ENCODE measurements around the gene PCDHGC4.

The PCDHGC4 gene

DNA sequence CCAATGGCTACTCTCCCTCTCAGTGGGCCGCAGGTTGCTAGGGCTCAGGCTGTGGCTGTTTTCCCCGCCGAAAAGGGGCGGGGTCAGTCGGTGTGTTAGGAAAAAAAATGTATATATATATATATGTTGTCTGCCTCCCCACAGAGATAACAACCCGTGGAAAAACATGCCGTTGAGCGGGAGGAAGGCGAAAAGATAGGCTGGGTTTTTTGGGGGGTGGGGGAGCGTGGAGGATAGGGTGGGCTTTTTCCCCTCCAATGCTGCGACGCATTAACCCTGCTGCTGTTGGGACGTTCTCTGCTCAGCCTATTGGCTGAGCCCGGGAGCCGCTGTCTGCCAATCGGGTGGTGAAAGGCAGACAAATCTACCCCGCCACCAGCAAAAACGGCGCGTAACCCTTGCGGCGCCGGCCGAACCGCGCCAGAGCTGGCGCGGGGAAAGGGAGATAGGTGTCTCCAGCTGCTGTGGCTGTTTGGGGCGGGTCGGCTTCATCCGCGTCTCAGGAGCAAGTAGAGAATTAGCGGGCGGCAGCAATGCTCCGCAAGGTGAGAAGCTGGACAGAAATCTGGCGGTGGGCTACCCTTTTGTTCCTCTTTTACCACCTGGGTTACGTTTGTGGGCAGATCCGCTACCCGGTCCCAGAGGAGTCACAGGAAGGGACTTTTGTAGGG is at the start of gene PCDHGC4:
Gene PCDHGC4 (plus strand): TSS at position 390 of the 671 bp plus-strand sequence. CDS start 144 bp downstream, at position 534.
- no peak for DNase-seq

DNA sequence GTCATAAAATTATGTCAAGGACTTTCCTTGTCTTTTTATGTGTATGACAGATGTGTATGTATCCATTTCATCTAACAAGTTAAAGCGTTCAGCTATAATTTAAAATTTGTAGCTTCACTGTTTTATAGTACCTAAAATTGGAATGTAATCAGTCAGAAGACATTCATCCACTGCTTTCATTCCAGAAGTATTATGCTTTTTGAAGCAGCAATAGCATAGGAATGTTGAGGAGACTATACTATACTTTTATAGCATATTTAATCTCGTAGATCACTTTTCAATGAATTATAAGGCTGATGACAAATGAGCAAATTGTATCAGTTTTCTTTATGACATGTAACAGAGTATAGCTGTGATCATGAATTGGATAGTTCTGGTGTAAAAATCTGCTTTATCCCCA is 47.6 kb upstream of the PCDHGC4 start:
- no peak for DNase-seq

DNA sequence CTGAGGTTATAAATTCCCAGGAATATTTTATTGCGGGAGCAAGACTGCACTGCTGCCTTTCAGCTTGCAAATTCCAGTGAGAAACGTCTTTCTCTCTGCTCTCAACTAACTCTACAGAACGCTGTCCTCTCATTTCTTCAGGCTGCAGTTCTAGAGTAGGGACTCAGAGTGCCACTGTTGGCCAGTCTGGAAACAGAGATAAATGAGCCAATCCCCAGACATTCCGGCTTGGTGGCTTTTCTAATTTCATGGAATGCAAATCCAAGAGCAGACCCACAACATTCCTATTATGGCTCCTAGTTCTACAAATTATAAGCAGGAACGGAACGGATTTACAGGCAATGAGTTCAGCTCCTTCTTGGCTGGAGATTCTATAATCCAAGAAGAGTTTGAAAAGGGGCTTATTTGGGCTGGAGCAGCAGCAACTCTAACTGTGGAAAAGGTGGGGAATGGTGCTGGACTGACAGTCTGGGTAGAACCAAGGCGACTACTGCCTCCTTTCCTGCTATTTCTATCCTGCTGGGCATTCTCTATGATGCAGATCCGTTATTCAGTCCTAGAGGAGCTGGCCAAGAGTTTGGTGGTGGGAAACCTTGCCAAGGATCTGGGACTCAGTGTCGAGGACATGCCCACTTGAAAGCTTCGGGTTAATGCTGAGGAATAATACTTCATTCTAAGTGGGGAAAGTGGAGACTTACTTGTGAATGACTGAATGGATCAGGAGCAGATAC is 45.3 kb upstream of the PCDHGC4 start:
- DNase-seq = no peak

DNA sequence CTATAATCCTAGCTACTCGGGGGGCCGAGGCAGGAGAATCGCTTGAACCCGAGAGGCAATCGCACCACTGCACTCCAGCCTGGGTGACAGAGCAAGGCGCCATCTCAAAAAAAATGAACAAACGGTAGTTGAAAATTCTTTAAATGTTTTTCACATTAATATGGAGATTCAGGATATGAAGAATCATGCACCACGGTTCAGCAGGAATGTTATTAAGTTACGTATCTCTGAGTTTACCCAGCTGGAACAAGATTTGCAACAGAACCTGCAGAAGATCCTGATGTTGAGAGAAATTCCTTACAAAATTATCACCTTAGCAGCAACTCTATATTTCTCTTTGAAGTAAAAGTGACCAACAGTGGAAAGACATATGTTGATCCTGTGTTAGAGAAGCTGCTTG is 44.5 kb upstream of the PCDHGC4 start:
- DNase-seq = no peak

DNA sequence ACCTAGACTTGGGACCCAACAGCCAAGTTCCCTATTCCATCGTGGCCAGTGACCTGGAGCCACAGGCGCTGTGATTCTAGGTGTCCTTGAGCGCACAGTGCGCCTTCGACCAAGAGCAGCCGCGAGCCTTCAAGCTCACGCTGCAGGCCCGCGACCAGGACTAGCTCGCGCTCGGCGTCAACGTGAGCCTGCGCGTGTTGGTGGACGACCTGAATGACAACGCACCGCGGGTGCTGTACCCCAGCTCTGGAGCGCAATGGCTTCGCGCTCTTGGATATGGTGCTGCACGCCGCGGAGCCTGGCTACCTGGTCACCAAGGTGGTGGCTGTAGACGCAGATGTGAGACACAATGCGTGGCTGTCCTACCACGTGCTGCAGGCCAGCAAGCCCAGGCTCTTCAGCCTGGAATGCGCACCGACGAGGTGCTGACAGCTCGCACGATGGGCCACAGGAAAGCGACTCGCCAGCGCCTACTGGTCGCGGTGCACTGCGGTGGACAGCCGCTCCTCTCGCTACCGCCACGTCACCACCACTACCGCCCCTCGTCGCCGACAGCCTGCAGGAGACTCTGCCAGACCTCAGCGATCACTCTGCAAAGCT is 43.2 kb upstream of the PCDHGC4 start:
- DNase-seq = no peak

DNA sequence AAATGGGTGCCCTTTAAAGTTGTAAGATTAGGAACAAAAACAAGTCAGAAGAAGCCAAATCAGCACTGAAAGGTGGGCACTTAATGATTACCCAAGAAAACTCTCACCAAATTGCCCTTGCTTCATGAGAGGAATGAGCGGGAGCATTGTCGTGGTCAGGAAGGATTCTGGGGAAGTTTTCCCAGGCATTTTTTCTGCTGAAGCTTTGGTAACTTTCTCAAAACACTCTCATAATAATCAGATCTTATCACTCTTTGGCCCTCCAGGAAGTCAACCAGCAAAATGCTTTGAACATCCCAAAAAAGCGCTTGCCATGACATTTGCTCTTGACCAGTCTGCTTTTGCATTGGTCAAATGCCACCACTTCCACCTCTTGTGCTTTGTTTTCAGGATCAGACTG is 19.5 kb upstream of the PCDHGC4 start:
- no peak for DNase-seq

DNA sequence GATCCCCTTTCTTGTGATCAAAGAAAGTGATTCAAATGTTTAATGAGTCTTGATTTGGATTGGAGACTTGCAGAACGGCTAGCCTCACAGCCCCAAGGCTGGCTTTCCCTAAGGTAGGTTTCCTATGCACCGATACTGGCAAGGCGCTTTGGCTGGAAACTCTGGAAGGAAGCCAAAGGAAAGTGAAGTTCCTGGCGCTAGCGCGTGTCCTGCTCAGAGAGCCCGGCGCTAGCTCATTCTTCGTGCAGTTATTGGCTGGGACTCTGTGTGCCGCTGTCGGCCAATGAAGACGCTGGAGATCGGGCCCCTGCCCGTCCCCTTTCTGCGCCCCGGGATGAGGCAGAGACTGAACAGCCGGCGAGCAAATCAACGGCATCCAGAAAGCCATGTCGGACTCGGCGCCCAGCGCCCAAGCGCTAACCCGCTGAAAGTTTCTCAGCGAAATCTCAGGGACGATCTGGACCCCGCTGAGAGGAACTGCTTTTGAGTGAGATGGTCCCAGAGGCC is 9.2 kb upstream of the PCDHGC4 start, which contains the start of gene PCDHGC3:
Gene PCDHGC3 (plus strand): TSS at position 342 of the 507 bp plus-strand sequence. CDS start 151 bp downstream, at position 493.
- peak; percentile 23 to 39 for DNase-seq

DNA sequence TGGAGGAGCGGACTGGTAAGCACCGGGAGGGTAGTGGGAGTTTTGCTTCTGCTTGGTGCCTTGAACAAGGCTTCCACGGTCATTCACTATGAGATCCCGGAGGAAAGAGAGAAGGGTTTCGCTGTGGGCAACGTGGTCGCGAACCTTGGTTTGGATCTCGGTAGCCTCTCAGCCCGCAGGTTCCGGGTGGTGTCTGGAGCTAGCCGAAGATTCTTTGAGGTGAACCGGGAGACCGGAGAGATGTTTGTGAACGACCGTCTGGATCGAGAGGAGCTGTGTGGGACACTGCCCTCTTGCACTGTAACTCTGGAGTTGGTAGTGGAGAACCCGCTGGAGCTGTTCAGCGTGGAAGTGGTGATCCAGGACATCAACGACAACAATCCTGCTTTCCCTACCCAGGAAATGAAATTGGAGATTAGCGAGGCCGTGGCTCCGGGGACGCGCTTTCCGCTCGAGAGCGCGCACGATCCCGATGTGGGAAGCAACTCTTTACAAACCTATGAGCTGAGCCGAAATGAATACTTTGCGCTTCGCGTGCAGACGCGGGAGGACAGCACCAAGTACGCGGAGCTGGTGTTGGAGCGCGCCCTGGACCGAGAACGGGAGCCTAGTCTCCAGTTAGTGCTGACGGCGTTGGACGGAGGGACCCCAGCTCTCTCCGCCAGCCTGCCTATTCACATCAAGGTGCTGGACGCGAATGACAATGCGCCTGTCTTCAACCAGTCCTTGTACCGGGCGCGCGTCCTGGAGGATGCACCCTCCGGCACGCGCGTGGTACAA is 8.5 kb upstream of the PCDHGC4 start:
- no peak for DNase-seq

DNA sequence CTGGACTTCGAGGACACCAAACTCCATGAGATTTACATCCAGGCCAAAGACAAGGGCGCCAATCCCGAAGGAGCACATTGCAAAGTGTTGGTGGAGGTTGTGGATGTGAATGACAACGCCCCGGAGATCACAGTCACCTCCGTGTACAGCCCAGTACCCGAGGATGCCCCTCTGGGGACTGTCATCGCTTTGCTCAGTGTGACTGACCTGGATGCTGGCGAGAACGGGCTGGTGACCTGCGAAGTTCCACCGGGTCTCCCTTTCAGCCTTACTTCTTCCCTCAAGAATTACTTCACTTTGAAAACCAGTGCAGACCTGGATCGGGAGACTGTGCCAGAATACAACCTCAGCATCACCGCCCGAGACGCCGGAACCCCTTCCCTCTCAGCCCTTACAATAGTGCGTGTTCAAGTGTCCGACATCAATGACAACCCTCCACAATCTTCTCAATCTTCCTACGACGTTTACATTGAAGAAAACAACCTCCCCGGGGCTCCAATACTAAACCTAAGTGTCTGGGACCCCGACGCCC is 7.7 kb upstream of the PCDHGC4 start:
- DNase-seq = no peak

DNA sequence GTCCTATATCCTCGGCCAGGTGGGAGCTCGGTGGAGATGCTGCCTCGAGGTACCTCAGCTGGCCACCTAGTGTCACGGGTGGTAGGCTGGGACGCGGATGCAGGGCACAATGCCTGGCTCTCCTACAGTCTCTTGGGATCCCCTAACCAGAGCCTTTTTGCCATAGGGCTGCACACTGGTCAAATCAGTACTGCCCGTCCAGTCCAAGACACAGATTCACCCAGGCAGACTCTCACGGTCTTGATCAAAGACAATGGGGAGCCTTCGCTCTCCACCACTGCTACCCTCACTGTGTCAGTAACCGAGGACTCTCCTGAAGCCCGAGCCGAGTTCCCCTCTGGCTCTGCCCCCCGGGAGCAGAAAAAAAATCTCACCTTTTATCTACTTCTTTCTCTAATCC is 7.0 kb upstream of the PCDHGC4 start:
- no peak for DNase-seq

DNA sequence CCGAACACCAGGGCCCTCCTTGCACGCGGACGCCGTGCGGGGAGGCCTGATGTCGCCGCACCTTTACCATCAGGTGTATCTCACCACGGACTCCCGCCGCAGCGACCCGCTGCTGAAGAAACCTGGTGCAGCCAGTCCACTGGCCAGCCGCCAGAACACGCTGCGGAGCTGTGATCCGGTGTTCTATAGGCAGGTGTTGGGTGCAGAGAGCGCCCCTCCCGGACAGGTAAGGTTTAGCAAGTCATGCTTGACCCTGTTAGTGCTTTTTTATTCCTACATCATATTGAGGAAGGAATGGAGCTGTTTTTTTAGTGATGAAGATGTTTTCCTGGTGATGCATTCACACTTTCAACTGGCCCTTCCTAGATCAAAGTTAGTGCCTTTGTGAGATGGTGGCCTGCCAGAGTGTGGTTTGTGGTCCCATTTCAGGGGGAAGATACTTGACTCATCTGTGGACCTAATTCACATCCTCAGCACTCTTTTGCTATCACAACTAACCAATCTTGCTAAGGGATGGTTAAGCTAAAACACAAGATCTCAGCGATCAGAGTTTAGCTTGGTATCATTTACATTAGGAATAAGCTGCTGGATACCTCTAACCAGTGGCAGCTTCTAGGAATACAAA is 6.4 kb upstream of the PCDHGC4 start:
- no peak for DNase-seq

DNA sequence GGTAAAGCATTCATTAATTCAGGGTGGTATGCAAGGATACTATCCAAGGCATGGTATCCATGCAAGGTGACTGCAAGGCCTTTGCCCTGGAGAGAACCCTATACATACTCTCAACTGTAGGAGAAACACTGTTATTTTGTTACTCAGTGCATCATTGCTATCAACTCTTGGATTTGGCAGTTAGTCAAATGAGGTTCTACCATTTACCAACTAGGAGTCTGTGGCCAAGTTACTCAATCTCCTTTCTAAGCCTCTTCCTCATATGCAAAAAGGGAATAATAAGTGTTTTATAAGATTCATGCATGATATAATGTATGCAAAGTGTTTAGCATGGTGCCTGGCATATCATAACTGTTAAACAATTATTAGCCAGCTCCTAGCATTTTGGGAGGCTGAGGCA is 5.1 kb upstream of the PCDHGC4 start:
- DNase-seq = no peak

DNA sequence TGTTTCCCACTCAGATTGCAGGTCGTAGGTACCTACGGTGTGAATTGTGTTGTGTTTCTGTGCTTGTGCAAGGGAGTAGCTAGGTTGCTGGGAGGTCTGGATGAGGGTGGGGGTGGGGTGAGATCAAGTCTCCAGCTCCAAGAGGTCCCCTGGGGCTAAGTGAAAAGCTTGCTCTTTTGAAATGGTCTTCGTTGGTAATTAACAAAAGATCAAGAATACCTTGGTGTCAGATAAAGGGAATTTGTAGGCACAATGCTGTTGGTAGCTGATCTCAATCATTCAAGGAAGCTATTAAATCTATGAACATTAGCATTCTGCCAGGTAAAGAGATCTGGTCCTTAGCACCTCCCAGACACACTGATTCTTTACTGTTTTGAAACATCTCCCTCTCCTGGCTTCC is 928 bp upstream of the PCDHGC4 start:
- no peak for DNase-seq

DNA sequence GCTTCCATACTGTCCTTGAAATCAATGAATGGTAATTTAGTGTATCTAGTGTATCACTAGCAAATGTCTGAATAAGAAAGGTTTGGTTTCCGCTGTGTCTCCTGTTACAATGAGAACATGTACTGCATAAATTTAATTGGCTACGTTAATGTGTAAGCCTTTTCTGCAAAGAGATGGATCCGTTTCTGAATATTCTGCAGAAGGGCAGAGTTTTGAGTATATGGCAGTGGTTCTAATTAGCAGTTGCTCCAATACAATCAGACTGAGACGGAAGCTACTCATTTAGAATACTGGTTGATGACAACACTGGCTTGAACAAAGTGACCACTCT is 555 bp upstream of the PCDHGC4 start:
- DNase-seq = no peak

DNA sequence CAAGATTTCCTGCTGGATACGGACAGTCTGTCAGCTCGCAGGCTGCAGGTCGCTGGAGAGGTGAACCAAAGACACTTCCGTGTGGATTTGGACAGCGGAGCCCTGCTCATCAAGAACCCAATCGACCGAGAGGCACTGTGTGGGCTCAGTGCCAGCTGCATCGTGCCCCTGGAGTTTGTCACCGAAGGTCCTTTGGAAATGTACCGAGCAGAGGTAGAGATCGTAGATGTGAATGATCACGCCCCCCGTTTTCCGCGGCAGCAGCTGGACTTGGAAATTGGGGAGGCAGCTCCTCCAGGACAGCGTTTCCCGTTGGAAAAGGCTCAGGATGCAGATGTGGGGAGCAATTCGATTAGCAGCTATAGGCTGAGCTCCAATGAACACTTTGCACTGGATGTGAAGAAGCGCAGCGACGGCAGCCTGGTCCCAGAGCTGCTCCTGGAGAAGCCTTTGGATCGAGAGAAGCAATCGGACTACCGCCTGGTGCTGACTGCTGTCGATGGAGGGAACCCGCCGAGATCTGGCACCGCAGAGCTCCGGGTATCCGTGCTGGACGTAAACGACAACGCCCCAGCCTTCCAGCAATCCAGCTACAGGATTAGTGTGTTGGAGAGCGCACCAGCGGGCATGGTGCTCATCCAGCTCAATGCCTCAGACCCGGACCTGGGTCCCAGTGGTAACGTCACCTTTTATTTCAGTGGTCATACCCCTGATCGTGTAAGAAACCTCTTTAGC is 658 bp downstream of the PCDHGC4 start:
- no peak for DNase-seq

DNA sequence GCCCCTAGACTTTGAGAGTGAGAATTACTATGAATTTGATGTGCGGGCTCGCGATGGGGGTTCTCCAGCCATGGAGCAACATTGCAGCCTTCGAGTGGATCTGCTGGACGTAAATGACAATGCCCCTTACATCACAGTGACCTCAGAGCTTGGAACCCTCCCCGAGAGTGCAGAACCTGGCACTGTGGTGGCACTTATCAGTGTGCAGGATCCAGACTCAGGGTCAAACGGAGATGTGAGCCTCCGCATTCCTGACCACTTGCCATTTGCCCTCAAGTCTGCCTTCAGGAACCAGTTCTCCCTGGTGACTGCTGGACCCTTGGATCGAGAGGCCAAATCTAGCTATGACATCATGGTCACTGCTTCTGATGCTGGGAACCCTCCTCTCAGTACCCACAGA is 1.3 kb downstream of the PCDHGC4 start:
- no peak for DNase-seq

DNA sequence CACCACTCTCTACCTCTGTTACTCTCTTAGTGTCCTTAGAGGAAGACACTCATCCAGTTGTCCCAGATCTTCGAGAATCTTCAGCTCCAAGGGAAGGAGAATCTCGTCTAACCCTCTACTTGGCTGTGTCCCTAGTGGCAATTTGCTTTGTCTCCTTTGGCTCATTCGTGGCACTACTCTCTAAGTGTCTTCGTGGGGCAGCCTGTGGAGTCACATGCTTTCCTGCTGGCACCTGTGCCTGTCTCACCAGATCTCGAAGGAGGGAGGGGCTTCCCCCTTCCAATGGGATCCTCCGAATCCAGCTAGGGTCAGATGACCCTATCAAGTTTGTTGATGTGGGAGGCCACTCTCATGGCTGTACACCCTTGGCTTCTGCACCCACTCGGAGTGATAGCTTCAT is 2.3 kb downstream of the PCDHGC4 start:
- no peak for DNase-seq

DNA sequence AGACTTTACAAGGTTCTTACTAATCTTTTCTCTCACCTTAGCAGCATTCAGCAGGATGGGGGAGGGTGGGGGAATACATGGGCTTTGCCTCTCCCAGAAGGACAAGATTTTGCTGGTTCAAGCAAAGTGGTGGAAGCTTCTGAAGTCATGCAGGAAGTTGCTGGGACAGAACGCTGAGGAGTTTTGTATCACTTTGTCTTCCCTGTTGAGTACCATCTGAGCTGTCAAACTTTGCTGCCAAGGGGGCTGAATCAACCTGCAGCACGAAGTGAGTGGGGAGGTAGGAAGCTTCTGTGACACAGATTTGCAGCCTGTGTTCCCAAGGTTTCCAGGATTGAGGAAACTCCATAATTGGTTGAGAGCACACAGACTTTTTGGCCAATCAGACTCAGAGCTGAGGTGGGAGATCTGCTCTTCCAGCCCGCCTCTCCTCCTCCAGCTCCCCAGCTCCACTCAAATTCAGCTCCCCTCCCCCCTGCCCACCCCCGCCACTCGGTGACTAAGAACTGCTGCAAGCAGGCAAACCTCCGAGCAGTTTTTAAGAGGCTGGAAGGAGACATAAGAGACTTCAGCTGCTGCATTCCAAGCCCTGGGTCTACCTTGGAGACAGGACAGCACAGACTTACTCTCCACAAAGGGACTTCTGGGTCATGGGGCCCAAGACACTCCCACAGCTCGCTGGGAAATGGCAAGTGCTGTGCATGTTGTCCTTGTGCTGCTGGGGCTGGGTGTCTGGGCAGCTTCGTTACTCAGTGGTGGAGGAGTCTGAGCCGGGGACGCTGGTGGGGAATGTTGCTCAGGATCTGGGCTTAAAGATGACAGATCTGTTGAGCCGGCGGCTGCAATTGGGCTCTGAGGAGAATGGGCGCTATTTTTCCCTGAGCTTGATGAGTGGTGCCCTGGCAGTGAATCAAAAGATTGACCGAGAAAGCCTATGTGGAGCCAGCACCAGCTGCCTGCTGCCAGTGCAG is 4.0 kb downstream of the PCDHGC4 start, which contains the start of gene PCDHGC5:
Gene PCDHGC5 (plus strand): TSS at position 491 of the 971 bp plus-strand sequence. CDS start 160 bp downstream, at position 651.
- no peak for DNase-seq

DNA sequence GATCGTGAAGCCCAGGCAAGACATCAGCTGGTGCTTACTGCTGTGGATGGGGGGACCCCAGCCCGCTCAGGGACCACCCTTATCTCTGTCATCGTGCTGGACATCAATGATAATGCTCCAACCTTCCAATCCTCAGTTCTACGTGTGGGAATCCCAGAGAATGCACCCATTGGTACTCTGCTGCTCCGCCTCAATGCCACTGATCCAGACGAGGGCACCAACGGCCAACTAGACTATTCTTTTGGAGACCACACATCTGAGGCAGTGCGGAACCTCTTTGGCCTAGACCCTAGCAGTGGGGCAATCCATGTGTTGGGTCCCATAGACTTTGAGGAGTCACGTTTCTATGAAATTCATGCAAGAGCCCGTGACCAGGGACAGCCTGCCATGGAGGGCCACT is 5.0 kb downstream of the PCDHGC4 start:
- no peak for DNase-seq

DNA sequence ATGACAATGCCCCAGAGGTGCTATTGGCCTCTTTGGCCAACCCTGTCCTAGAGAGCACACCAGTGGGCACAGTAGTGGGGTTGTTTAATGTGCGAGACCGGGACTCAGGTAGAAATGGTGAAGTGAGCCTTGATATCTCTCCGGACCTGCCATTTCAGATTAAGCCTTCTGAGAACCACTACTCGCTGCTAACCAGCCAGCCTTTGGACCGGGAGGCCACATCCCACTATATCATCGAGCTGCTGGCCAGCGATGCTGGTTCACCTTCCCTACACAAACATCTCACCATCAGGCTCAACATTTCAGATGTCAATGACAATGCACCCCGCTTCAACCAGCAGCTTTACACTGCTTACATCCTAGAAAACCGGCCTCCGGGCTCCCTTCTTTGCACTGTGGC is 5.4 kb downstream of the PCDHGC4 start:
- no peak for DNase-seq
